NCI-H345 treated with DMSO at 0.1 percent for 48 hours (cell line): ENCODE data around the gene DST.
"Not testable (repeated sequence)": the region's sequence is repeated elsewhere in the genome, so short reads cannot be mapped to it uniquely, and the experiment has no call there.

Experiments
- DNase-seq: peaks from one replicate; lab custom pipeline; 2025; ENCODE audit not compliant: unreplicated experiment; lab: John Stamatoyannopoulos, UW

Gene DST

GRCh38 chr6:56664029-56664428 is 21.3 kb upstream of the DST start:
- DNase-seq, result no peak

GRCh38 chr6:56663344-56663743 is 20.7 kb upstream of the DST start:
- DNase-seq, result no peak

- not testable (repeated sequence) for DNase-seq
Observed at GRCh38 chr6:56661338-56661737, 18.6 kb upstream of the DST start.

- no peak for DNase-seq
Observed at GRCh38 chr6:56660381-56660730, 17.7 kb upstream of the DST start.

- no peak for DNase-seq
Observed at GRCh38 chr6:56659721-56660380, 17.2 kb upstream of the DST start.

- DNase-seq, result no peak
Observed at GRCh38 chr6:56658326-56658725, 15.6 kb upstream of the DST start.

- no peak for DNase-seq
Observed at GRCh38 chr6:56657354-56657753, 14.7 kb upstream of the DST start.

GRCh38 chr6:56656466-56656865 is 13.8 kb upstream of the DST start:
- DNase-seq, result no peak

GRCh38 chr6:56655996-56656395 is 13.3 kb upstream of the DST start:
- DNase-seq, result no peak

GRCh38 chr6:56655249-56655648 is 12.6 kb upstream of the DST start:
- DNase-seq, result no peak

GRCh38 chr6:56652994-56653393 is 10.3 kb upstream of the DST start:
- DNase-seq, result no peak

- no peak for DNase-seq
Observed at GRCh38 chr6:56652231-56652630, 9.5 kb upstream of the DST start.

GRCh38 chr6:56650191-56650590 is 7.5 kb upstream of the DST start:
- no peak for DNase-seq

GRCh38 chr6:56649782-56650181 is 7.1 kb upstream of the DST start:
- no peak for DNase-seq

- peak; percentile 81 for DNase-seq
Observed at GRCh38 chr6:56649053-56649769, 6.5 kb upstream of the DST start.

GRCh38 chr6:56647172-56647762 is 4.6 kb upstream of the DST start:
- no peak for DNase-seq

- no peak for DNase-seq
Observed at GRCh38 chr6:56644366-56644765, 1.7 kb upstream of the DST start.

- DNase-seq, result no peak
Observed at GRCh38 chr6:56643379-56644089, 845 bp upstream of the DST start.

- DNase-seq, result no peak
Observed at GRCh38 chr6:56640374-56640773, 2.3 kb downstream of the DST start.

- DNase-seq, result no peak
Observed at GRCh38 chr6:56638760-56639159, 3.9 kb downstream of the DST start.

GRCh38 chr6:56637640-56638039 is 5.0 kb downstream of the DST start:
- DNase-seq, result peak; percentile 41

GRCh38 chr6:56628105-56628504 is 14.6 kb downstream of the DST start:
- DNase-seq, result no peak
